GM12878 (cell line): Measurements from ENCODE around the gene EYS. TPM values are rescaled to one million over a fixed set of nuclear protein-coding genes. Genes with fewer than 3 reads are reported as not detected.

ENCODE experiments used
- ATAC-seq: fragments of 200-7000 bp; cut with Tn5 transposase; 3 replicates; pipeline ENCODE4 v1.9.1; 2020; ENCODE audit warnings: mild to moderate bottlenecking, moderate library complexity
- BruUV-seq: library from RNA; stranded (reverse); fragments of 400-500 nt; replicated peaks from 2 replicates; lab custom pipeline; 2021; lab: Mats Ljungman, UMichigan
- CTCF ChIA-PET: fragments of 300-600 bp; sonication (Branson Sonifier 250); formaldehyde crosslinking; extraction: SDS; loops from one replicate; lab custom pipeline; 2021; ENCODE audit warnings: inconsistent platforms; lab: Yijun Ruan, JAX
- POLR2A ChIA-PET: fragments of 350-600 bp; formaldehyde crosslinking; extraction: SDS; loops from one replicate; lab custom pipeline; 2021; ENCODE audit warnings: inconsistent platforms; lab: Charles Lee
- RAD21 ChIA-PET: fragments of 300-600 bp; sonication (Branson Sonifier 250); formaldehyde crosslinking; loops from one replicate; lab custom pipeline; 2023; ENCODE audit warnings: antibody characterized with exemption; ENCODE audit not compliant: unreplicated experiment; lab: Charles Lee
- SMC1A ChIA-PET: fragments of 300-600 bp; sonication (Branson Sonifier 250); formaldehyde crosslinking; loops from one replicate; lab custom pipeline; 2023; ENCODE audit not compliant: unreplicated experiment, uncharacterized antibody; lab: Charles Lee
- DNase-seq: peaks from one replicate; pipeline ENCODE4 v3.0.0-alpha.2; 2011; ENCODE audit warnings: low read depth, low spot score
- FAIRE-seq: peaks from 3 replicates; lab custom pipeline; 2011; peaks lifted over from hg19 to GRCh38; lab: Jason Lieb, UNC
- H2AFZ ChIP-seq: 2 replicates; pipeline ENCODE4 v1.6.0; 2011; ENCODE audit warnings: low read depth, low read length, control low read depth; ENCODE audit not compliant: control insufficient read depth
- H3K27ac ChIP-seq: 2 replicates; pipeline ENCODE4 v1.5.1; 2011; ENCODE audit warnings: control low read depth; ENCODE audit not compliant: control insufficient read depth, insufficient read depth
- H3K27me3 ChIP-seq, 2 experiments: replicated peaks in 1 of 2; 2 replicates each; pipeline versions ENCODE4 v1.6.0 to v1.6.1; 2011; ENCODE audit warnings: low read length in 1 of 2; ENCODE audit not compliant: control insufficient read depth in 2 of 2, insufficient read depth in 2 of 2
- H3K36me3 ChIP-seq, 2 experiments: 2 replicates each; pipeline ENCODE4 v1.5.1; 2011; ENCODE audit warnings: low read length in 1 of 2; ENCODE audit not compliant: control insufficient read depth in 2 of 2, insufficient read depth in 2 of 2
- H3K4me1 ChIP-seq: 2 replicates; pipeline ENCODE4 v1.6.1; 2011; ENCODE audit warnings: mild to moderate bottlenecking, low read length, moderate library complexity, mixed read lengths; ENCODE audit not compliant: control insufficient read depth, insufficient read depth
- H3K4me2 ChIP-seq: 2 replicates; pipeline ENCODE4 v1.6.0; 2011; ENCODE audit warnings: control low read depth; ENCODE audit not compliant: control insufficient read depth, insufficient read depth
- H3K4me3 ChIP-seq: fragments of 200-600 bp; sonication (generic); 2 replicates; pipeline ENCODE4 v1.5.1; 2016
- H3K79me2 ChIP-seq: 2 replicates; pipeline ENCODE4 v1.6.0; 2011; ENCODE audit warnings: low read length; ENCODE audit not compliant: control insufficient read depth, insufficient read depth
- H3K9ac ChIP-seq: 2 replicates; pipeline ENCODE4 v1.8.0; 2011; ENCODE audit warnings: low read length, control low read depth, mixed read lengths; ENCODE audit not compliant: control insufficient read depth, insufficient read depth
- H3K9me3 ChIP-seq: replicated peaks from 3 replicates; pipeline ENCODE4 v1.5.1; 2011; ENCODE audit warnings: mild to moderate bottlenecking, low read length; ENCODE audit not compliant: control insufficient read depth, insufficient read depth
- H4K20me1 ChIP-seq: 2 replicates; pipeline ENCODE4 v1.6.0; 2011; ENCODE audit not compliant: control insufficient read depth, insufficient read depth
- DPF2 ChIP-seq: fragments of 450-650 bp; IDR thresholded peaks from 2 replicates; pipeline ENCODE4 v1.6.1; 2017; ENCODE audit warnings: mild to moderate bottlenecking
- FOXM1 ChIP-seq: IDR thresholded peaks from 2 replicates; pipeline ENCODE4 v1.6.1; 2012; ENCODE audit warnings: low read depth, mild to moderate bottlenecking, inconsistent platforms, low read length, moderate library complexity
- HSF1 ChIP-seq: fragments of 150-350 bp; IDR thresholded peaks from 2 replicates; pipeline ENCODE4 v1.6.1; 2014; ENCODE audit warnings: mild to moderate bottlenecking, low read depth, low read length
- KAT2A ChIP-seq: conservative IDR thresholded peaks from 2 replicates; pipeline ENCODE4 v1.6.1; 2011; ENCODE audit warnings: low read depth, low read length; ENCODE audit not compliant: control insufficient read depth
- KDM1A ChIP-seq: fragments of 200-600 bp; sonication (generic); IDR thresholded peaks from 2 replicates; pipeline ENCODE4 v1.6.1; 2016; ENCODE audit warnings: borderline replicate concordance
- MEF2A ChIP-seq: IDR thresholded peaks from 2 replicates; pipeline ENCODE4 v1.6.1; 2011; ENCODE audit warnings: low read depth, mild to moderate bottlenecking, low read length, moderate library complexity; ENCODE audit not compliant: insufficient read depth
- MXI1 ChIP-seq: fragments of 150-350 bp; IDR thresholded peaks from 2 replicates; pipeline ENCODE4 v1.6.1; 2011; ENCODE audit warnings: low read depth, mild to moderate bottlenecking, inconsistent platforms, low read length, improper control_type of control experiment
- NFIC ChIP-seq: IDR thresholded peaks from 2 replicates; pipeline ENCODE4 v1.6.1; 2012; ENCODE audit warnings: low read depth, mild to moderate bottlenecking, inconsistent platforms, low read length, moderate library complexity
- NR2C1 ChIP-seq: fragments of 450-650 bp; IDR thresholded peaks from 2 replicates; pipeline ENCODE4 v1.6.1; 2017; ENCODE audit warnings: antibody characterized with exemption, mild to moderate bottlenecking, moderate library complexity
- SIX5 ChIP-seq: IDR thresholded peaks from 2 replicates; pipeline ENCODE4 v1.6.1; 2011; ENCODE audit warnings: mild to moderate bottlenecking, low read depth, low read length, moderate library complexity; ENCODE audit not compliant: severe bottlenecking
- STAT1 ChIP-seq: fragments of 450-650 bp; conservative IDR thresholded peaks from 2 replicates; pipeline ENCODE4 v1.6.1; 2014; ENCODE audit warnings: antibody characterized with exemption, mild to moderate bottlenecking
- TCF12 ChIP-seq: IDR thresholded peaks from 2 replicates; pipeline ENCODE4 v1.6.1; 2011; ENCODE audit warnings: low read depth, mild to moderate bottlenecking, low read length
- ZBTB4 ChIP-seq: fragments of 450-650 bp; formaldehyde crosslinking; IDR thresholded peaks from 2 replicates; pipeline ENCODE4 v1.4.0; 2022; ENCODE audit warnings: mild to moderate bottlenecking, moderate library complexity
- ZNF592 ChIP-seq: fragments of 450-650 bp; IDR thresholded peaks from 2 replicates; pipeline ENCODE4 v1.6.1; 2017; ENCODE audit warnings: mild to moderate bottlenecking, moderate library complexity
- WGBS: methylation state at CpG from one replicate; pipeline ENCODE4 v1.1.6; 2016; ENCODE audit warnings: low lambda C conversion rate; ENCODE audit not compliant: insufficient replicate concordance, insufficient coverage; ENCODE audit errors: missing lambda C conversion rate; 5-methylcytosine and 5-hydroxymethylcytosine counted together
- in situ Hi-C: fragments of 300-500 bp; cut with MboI; formaldehyde crosslinking; loops from 9 replicates; pipeline ENCODE4 v1.14.3; 2018; ENCODE audit warnings: mixed read lengths
- intact Hi-C: fragments of 100-400 bp; cut with micrococcal nuclease; formaldehyde crosslinking; loops from one replicate; pipeline ENCODE4 v1.14.2; 2022; ENCODE audit not compliant: unreplicated experiment
- polyA plus RNA-seq, 11 experiments: library from polyadenylated mRNA; depleted of rRNA in 4 of 11; unstranded in 6 of 11; stranded (reverse) in 5 of 11; fragments of >200 nt; fragmentation: Nextera tagmentation in 4 of 11; fragmentation: Illumina TruSeq in 1 of 11; extraction: Ambion mirVana in 4 of 11; extraction: Trizol in 1 of 11; gene quantifications; 1 replicate in 1 of 11; 2 replicates in 10 of 11; pipeline versions ENCODE4 v1.2.1 to v1.2.3, GENCODE V29; 2011 to 2016; ENCODE audit warnings: inconsistent platforms in 2 of 11, missing spikeins in 2 of 11, low read depth in 1 of 11
- total RNA-seq, 4 experiments: library from RNA; depleted of rRNA in 3 of 4; stranded (reverse); fragments of >200 nt in 3 of 4; fragmentation: Illumina TruSeq in 1 of 4; extraction: Trizol in 1 of 4; gene quantifications; 2 replicates each; pipeline versions ENCODE4 v1.2.1 to v1.2.3, GENCODE V29; 2013 to 2021

EYS gene
- total and polyA plus RNA-seq, 10 of the 15 experiments (the other 5 are each of a cell fraction or from before 2014, with no cell fraction given), result under 0.01 to 0.14 (median 0.02) TPM; not detected in 1

- H3K27ac ChIP-seq, result no peak overlapping the region
- TF ChIP-seq KDM1A (no peak), MXI1 (no peak), DPF2 (no peak), HSF1 (no peak), KAT2A (no peak), FOXM1 (no peak), TCF12 (no peak), MEF2A (no peak), ZNF592 (no peak), ZBTB4 (CRISPR knock-in tag) (no peak), SIX5 (no peak), NFIC (no peak), STAT1 (no peak), NR2C1 (no peak)
Measured at GRCh38 chr6:64254558-64254957, 1452.5 kb downstream of the EYS start.

More at GRCh38 chr6:64254558-64254957, 1452.5 kb downstream of the EYS start:
- in situ Hi-C loops, result no loop called here
- DNase-seq, result no peak
- H3K27me3 ChIP-seq, result no peaks in the 10 kb centered on the region
- ChIA-PET RAD21 (interaction anchor here (0.9 to 1.3 kb wide), 2 partner anchors 9 to 12 kb away, joined by 6 to 7 read pairs; no protein-coding TSS in a partner anchor), SMC1A (interaction anchor here (1.6 to 1.7 kb wide), 2 partner anchors 9 to 14 kb away, joined by 3 read pairs; no protein-coding TSS in a partner anchor), POLR2A (no interaction called here), CTCF (no interaction called here)
- no peak for ATAC-seq
- no peaks in the 10 kb centered on the region for H3K36me3 ChIP-seq
- no peaks in the 10 kb centered on the region for H4K20me1 ChIP-seq
- no peak for FAIRE-seq
- H3K9ac ChIP-seq, result no peak overlapping the region
- intact Hi-C loops, result no loop called here
- no peak overlapping the region; the same call in 1 of the 2 replicates for H2AFZ ChIP-seq
- no peak overlapping the region for H3K4me2 ChIP-seq
- no peaks in the 10 kb centered on the region for H3K79me2 ChIP-seq
- no peak overlapping the region for H3K4me3 ChIP-seq
- no peaks in the 10 kb centered on the region for H3K9me3 ChIP-seq
- WGBS, result 20% methylated on average over 3 of the region's 3 CpGs
- no peaks in the 10 kb centered on the region for H3K4me1 ChIP-seq
- BruUV-seq, result no TSS peak
